Fibroblast of pulmonary artery (primary cell): ENCODE data around the gene SGCD.

Experiments used
- DNase-seq: peaks from one replicate; pipeline ENCODE4 v3.0.0-alpha.2; 2010; ENCODE audit warnings: low read depth
- H3K4me3 ChIP-seq: replicated peaks from 2 replicates; pipeline ENCODE4 v1.5.1; 2011; ENCODE audit warnings: low read depth, mild to moderate bottlenecking, control low read depth, low read length, moderate library complexity
- CTCF ChIP-seq: IDR thresholded peaks from 2 replicates; pipeline ENCODE4 v1.5.1; 2011; ENCODE audit warnings: mild to moderate bottlenecking, control low read depth, low read length, inconsistent platforms; ENCODE audit errors: missing control alignments

Gene SGCD

GRCh38 chr5:156556666-156557406 is 229.9 kb downstream of the SGCD start:
- no peak for DNase-seq
- no peak for TF ChIP-seq CTCF
- no peak overlapping the region for H3K4me3 ChIP-seq

- DNase-seq, result no peak
- no peak for TF ChIP-seq CTCF
- H3K4me3 ChIP-seq, result no peak overlapping the region
These were observed 233.0 kb downstream of the SGCD start for GRCh38 chr5:156560002-156560401.

GRCh38 chr5:156561651-156562050 is 234.7 kb downstream of the SGCD start:
- no peak for DNase-seq
- no peak overlapping the region for H3K4me3 ChIP-seq

GRCh38 chr5:156570615-156571014 is 243.7 kb downstream of the SGCD start:
- H3K4me3 ChIP-seq, result no peak overlapping the region
- no peak for TF ChIP-seq CTCF
- DNase-seq, result no peak

More at GRCh38 chr5:156561651-156562050, 234.7 kb downstream of the SGCD start:
- no peak for TF ChIP-seq CTCF

GRCh38 chr5:156581725-156582124 is 254.8 kb downstream of the SGCD start:
- DNase-seq, result no peak
- no peak overlapping the region for H3K4me3 ChIP-seq
- TF ChIP-seq CTCF, result no peak

GRCh38 chr5:156582193-156582598 is 255.2 kb downstream of the SGCD start:
- H3K4me3 ChIP-seq, result no peak overlapping the region
- no peak for TF ChIP-seq CTCF
- DNase-seq, result no peak

- DNase-seq, result no peak
- no peak for TF ChIP-seq CTCF
- no peak overlapping the region for H3K4me3 ChIP-seq
These were observed 257.9 kb downstream of the SGCD start for GRCh38 chr5:156584871-156585270.
